Osteocyte (in vitro differentiated cells): ENCODE data around the gene XXYLT1. TPM values are rescaled to one million over a fixed set of nuclear protein-coding genes. Genes with fewer than 3 reads are reported as not detected.
A peak's percentile ranks its signal among the peaks of the same experiment; 100 is the strongest.

ENCODE experiments used
- DNase-seq: peaks from one replicate; pipeline ENCODE4 v3.0.0; 2021; ENCODE audit warnings: mixed read lengths; ENCODE audit not compliant: unreplicated experiment; ENCODE audit errors: extremely low spot score
- H3K27ac Mint-ChIP-seq: one replicate; pipeline ENCODE4 v1.8.0; 2021; ENCODE audit warnings: mild to moderate bottlenecking, mixed read lengths; ENCODE audit not compliant: unreplicated experiment
- H3K27me3 Mint-ChIP-seq: one replicate; pipeline ENCODE4 v1.8.0; 2021; ENCODE audit warnings: mixed read lengths; ENCODE audit not compliant: unreplicated experiment
- H3K36me3 Mint-ChIP-seq: one replicate; pipeline ENCODE4 v1.8.0; 2021; ENCODE audit warnings: mixed read lengths; ENCODE audit not compliant: unreplicated experiment
- H3K4me1 Mint-ChIP-seq: one replicate; pipeline ENCODE4 v1.8.0; 2021; ENCODE audit warnings: mixed read lengths; ENCODE audit not compliant: unreplicated experiment
- H3K4me3 Mint-ChIP-seq: one replicate; pipeline ENCODE4 v1.8.0; 2021; ENCODE audit warnings: mild to moderate bottlenecking, moderate library complexity, mixed read lengths; ENCODE audit not compliant: unreplicated experiment
- H3K9me3 Mint-ChIP-seq: one replicate; pipeline ENCODE4 v1.8.0; 2021; ENCODE audit warnings: mixed read lengths; ENCODE audit not compliant: unreplicated experiment
- total RNA-seq: library from RNA; stranded (reverse); gene quantifications from 2 replicates; pipeline ENCODE4 v1.2.1, GENCODE V29; 2021
- TF ChIP-seq, protein P1 (sequence below): fragments of 200-600 bp; sonication (generic); IDR thresholded peaks from 2 replicates; pipeline ENCODE4 v1.5.0; 2021; ENCODE audit warnings: antibody characterized with exemption, mild to moderate bottlenecking, moderate library complexity

XXYLT1 gene
- total RNA-seq, 1 donor from 2014 or later: 35.8 TPM

DNA sequence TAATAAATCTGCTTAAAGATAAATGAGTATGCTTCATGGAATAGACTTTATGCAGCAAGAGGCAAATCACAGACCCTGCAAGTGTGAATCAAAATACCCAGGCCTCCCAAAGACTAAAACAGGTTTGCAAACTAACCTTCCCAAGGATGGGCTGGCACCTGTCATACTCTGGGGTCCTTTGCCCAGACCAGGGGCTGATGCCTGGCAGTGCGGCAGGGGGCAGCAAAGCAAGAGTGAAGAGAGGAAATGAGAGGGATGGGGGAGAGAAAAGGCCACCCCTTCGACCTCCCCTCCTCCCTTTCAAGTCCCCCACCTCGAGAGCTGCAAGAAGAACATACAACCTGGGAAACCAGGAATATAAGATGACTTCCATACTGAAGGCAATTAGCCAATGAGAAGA, 31.8 kb downstream of the XXYLT1 start:
- Mint-ChIP-seq H3K4me3 (no peak overlapping the region), H3K27ac (no peak overlapping the region), H3K27me3 (no peaks in the 10 kb centered on the region), H3K36me3 (peaks cover 14% of the 10 kb centered on the region), H3K9me3 (peaks cover 11% of the 10 kb centered on the region), H3K4me1 (peaks cover 8% of the 10 kb centered on the region)
- TF ChIP-seq, protein P1, sequence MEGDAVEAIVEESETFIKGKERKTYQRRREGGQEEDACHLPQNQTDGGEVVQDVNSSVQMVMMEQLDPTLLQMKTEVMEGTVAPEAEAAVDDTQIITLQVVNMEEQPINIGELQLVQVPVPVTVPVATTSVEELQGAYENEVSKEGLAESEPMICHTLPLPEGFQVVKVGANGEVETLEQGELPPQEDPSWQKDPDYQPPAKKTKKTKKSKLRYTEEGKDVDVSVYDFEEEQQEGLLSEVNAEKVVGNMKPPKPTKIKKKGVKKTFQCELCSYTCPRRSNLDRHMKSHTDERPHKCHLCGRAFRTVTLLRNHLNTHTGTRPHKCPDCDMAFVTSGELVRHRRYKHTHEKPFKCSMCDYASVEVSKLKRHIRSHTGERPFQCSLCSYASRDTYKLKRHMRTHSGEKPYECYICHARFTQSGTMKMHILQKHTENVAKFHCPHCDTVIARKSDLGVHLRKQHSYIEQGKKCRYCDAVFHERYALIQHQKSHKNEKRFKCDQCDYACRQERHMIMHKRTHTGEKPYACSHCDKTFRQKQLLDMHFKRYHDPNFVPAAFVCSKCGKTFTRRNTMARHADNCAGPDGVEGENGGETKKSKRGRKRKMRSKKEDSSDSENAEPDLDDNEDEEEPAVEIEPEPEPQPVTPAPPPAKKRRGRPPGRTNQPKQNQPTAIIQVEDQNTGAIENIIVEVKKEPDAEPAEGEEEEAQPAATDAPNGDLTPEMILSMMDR: no peak
- DNase-seq: no peak

DNA sequence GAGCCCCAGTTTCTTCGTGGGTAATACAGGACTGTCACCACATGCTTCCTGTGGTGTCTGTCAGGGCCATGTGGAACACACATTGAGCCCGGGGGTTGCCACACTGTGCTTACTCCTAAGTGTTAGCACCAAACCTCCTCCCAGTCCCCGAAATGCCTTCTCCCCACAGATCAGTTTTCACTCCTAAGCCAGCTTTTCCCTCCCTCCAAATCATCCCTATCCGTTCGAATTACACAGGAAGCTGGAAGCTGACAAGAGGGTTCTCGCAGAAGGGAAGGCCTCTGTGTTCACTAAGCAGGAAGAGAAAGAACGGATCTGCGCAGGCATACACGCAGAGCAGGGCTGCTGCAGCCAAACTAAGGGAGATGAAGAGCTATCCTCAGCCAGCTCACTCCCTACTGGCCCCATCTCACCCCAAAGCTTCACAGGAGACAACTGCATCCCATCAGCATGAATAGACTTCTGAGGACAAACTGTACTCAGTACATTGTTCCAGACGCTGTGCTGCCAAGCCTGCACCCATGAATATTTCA, 32.3 kb downstream of the XXYLT1 start:
- Mint-ChIP-seq H3K27me3 (no peaks in the 10 kb centered on the region), H3K4me1 (peaks cover 8% of the 10 kb centered on the region), H3K9me3 (peaks cover 11% of the 10 kb centered on the region), H3K4me3 (no peak overlapping the region), H3K36me3 (peaks cover 14% of the 10 kb centered on the region), H3K27ac (peak overlapping the region; percentile 53)
- DNase-seq: peak; percentile 36
- TF ChIP-seq, protein P1: no peak

DNA sequence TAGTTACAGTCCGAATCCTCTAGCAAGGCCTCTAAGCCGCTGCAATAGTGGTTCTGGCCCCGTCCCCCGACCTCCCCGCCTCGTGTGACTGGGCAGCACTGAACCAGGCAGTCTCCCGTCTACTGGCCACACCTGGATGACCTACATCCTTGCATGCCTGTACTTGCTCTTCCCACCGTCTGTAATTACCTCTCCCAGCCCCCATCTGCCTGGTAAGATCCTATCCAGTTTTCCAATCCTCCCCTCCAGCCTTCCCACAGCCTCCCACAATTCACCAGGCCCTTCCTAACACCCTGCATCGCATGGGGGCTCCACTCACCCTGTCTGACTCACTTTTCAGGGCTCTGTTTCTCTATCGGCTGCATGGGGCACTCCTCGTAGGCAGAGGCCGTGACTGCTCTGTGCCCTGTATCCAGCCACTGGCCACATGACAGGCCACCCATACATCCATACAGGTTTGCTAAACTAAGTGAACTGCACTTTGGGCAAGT, 32.8 kb downstream of the XXYLT1 start:
- TF ChIP-seq, protein P1: no peak
- DNase-seq: peak; percentile 75
- no peak overlapping the region for H3K27ac Mint-ChIP-seq

DNA sequence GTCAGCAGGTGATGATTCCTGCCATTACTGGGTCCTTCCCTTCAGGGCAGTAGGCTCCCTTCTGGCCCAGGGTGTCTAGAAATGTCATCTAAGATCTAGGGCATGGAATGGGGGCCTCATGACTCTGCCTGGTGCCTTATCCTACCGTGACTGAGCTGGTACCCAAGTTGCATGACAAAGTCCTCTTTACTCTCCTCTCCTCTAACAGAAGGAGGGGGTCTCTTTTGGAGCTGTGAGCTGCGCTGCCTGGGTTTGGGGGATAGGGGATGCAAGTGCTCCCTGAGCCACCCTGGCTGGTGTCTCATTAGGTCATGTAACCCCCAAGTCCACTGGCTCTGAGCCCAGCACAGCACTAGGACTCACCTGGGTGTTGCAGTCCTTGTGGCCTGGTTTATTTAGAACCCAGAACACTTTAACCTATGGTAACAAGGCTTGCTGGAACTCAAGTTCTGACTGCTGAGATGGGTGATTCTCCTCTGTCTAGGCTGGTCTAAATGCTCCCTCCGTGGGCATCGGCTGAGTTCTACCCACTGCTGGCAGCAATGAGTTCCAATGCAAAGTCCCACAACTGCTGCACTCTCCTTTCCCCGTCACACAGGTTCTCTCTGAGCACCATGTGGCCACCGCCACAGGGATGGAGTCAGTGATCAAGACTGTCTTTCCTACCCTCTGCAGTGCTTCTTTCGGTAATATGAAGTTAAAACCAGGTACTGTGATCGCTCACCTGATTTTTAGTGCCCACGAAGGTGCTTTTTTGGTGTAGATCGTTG, 34.0 kb downstream of the XXYLT1 start:
- H3K9me3 Mint-ChIP-seq: peaks cover 11% of the 10 kb centered on the region
- peak; percentile 65 for DNase-seq
- H3K27ac Mint-ChIP-seq: no peak overlapping the region
- TF ChIP-seq, protein P1: no peak
- peaks cover 14% of the 10 kb centered on the region for H3K36me3 Mint-ChIP-seq
- no peaks in the 10 kb centered on the region for H3K27me3 Mint-ChIP-seq
- H3K4me3 Mint-ChIP-seq: no peak overlapping the region
- H3K4me1 Mint-ChIP-seq: peaks cover 8% of the 10 kb centered on the region

More for the DNA sequence above, 32.8 kb downstream of the XXYLT1 start:
- H3K4me1 Mint-ChIP-seq: peaks cover 8% of the 10 kb centered on the region
- no peak overlapping the region for H3K4me3 Mint-ChIP-seq
- peaks cover 11% of the 10 kb centered on the region for H3K9me3 Mint-ChIP-seq
- H3K36me3 Mint-ChIP-seq: peaks cover 14% of the 10 kb centered on the region
- no peaks in the 10 kb centered on the region for H3K27me3 Mint-ChIP-seq

DNA sequence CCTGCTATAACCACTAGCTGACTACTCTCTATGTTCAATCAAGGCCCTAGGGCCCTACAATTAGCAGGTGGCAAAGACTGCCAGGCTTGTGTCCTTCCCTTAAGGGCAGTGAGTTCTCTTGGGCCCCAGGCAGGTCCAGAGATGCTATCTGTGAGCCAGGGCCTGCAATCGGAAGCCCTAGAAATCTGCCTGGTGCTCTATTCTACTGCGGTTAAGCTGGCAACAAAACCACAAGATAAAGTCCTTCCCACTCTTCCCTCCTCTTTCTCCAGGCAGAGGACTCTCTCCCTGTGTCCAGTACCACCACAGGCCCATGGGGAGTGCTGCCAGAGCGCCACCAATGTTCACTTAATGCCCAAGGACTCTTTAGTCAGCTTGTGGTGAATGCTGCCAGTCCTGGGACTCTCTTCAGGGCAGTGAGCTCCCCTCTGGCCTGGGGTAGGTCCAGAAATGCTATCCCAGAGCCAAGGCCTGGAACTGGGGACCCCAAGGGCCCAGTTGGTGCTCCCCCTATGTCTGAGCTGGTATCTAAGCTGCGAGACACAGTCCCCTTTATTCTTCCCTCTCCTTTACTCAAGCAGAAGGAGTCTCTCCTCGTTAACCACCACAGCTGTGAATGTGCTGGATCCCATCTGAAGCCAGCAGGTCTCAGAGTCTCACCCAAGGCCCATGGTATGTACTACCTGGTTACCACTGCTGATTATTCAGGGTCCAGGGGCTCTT, 34.7 kb downstream of the XXYLT1 start:
- Mint-ChIP-seq H3K9me3 (peaks cover 11% of the 10 kb centered on the region), H3K36me3 (peaks cover 14% of the 10 kb centered on the region), H3K4me3 (no peak overlapping the region), H3K27me3 (no peaks in the 10 kb centered on the region), H3K4me1 (peaks cover 8% of the 10 kb centered on the region), H3K27ac (no peak overlapping the region)
- DNase-seq: peak; percentile 59
- TF ChIP-seq, protein P1: no peak
